Activated naive CD8-positive, alpha-beta T cell treated with anti-CD3 and anti-CD28 coated beads, Interleukin-2, amount 50 U/mL, for 24 hours (primary cell): ENCODE data around the gene LAMA4.

Source experiments
- ATAC-seq: fragments of 150-1000 bp; cut with Tn5 transposase; one replicate; pipeline ENCODE4 v1.10.0; 2021
- DNase-seq: peaks from one replicate; pipeline ENCODE4 v3.0.0; 2021
- H3K27ac Mint-ChIP-seq: one replicate; pipeline ENCODE4 v1.8.0; 2021; ENCODE audit warnings: mild to moderate bottlenecking, mixed read lengths
- H3K27me3 Mint-ChIP-seq: one replicate; pipeline ENCODE4 v1.8.0; 2021; ENCODE audit warnings: mixed read lengths
- H3K36me3 Mint-ChIP-seq: one replicate; pipeline ENCODE4 v1.8.0; 2021; ENCODE audit warnings: low read depth, mixed read lengths
- H3K4me1 Mint-ChIP-seq: one replicate; pipeline ENCODE4 v1.8.0; 2021; ENCODE audit warnings: mixed read lengths
- H3K4me3 Mint-ChIP-seq: one replicate; pipeline ENCODE4 v1.8.0; 2021; ENCODE audit warnings: mild to moderate bottlenecking, moderate library complexity, mixed read lengths
- H3K9me3 Mint-ChIP-seq: one replicate; pipeline ENCODE4 v1.8.0; 2021; ENCODE audit warnings: mixed read lengths

The LAMA4 gene

GRCh38 chr6:112266331-112266730 lies 12.0 kb upstream of the LAMA4 start:
- H3K4me1 Mint-ChIP-seq, result no peaks in the 10 kb centered on the region
- H3K4me3 Mint-ChIP-seq, result no peak overlapping the region
- no peaks in the 10 kb centered on the region for H3K27me3 Mint-ChIP-seq
- no peaks in the 10 kb centered on the region for H3K36me3 Mint-ChIP-seq
- DNase-seq (no peak), ATAC-seq (no peak)
- no peak overlapping the region for H3K27ac Mint-ChIP-seq
- H3K9me3 Mint-ChIP-seq, result no peaks in the 10 kb centered on the region

GRCh38 chr6:112259337-112259675 lies 4.9 kb upstream of the LAMA4 start:
- no peak overlapping the region for H3K27ac Mint-ChIP-seq
- no peak overlapping the region for H3K4me3 Mint-ChIP-seq
- H3K4me1 Mint-ChIP-seq, result peaks cover 3% of the 10 kb centered on the region
- no peaks in the 10 kb centered on the region for H3K9me3 Mint-ChIP-seq
- DNase-seq, result no peak
- peaks cover 16% of the 10 kb centered on the region for H3K27me3 Mint-ChIP-seq
- H3K36me3 Mint-ChIP-seq, result no peaks in the 10 kb centered on the region
- no peak for ATAC-seq

- no peaks in the 10 kb centered on the region for H3K9me3 Mint-ChIP-seq
- H3K27me3 Mint-ChIP-seq, result peaks cover 21% of the 10 kb centered on the region
- DNase-seq (no peak), ATAC-seq (no peak)
- peaks cover 4% of the 10 kb centered on the region for H3K4me1 Mint-ChIP-seq
- H3K27ac Mint-ChIP-seq, result no peak overlapping the region
- no peak overlapping the region for H3K4me3 Mint-ChIP-seq
- no peaks in the 10 kb centered on the region for H3K36me3 Mint-ChIP-seq
These were observed 4.4 kb upstream of the LAMA4 start for GRCh38 chr6:112258642-112259336.

GRCh38 chr6:112257178-112257855 lies 3.0 kb upstream of the LAMA4 start:
- H3K4me3 Mint-ChIP-seq, result no peak overlapping the region
- no peaks in the 10 kb centered on the region for H3K36me3 Mint-ChIP-seq
- ATAC-seq, result no peak
- peaks cover 30% of the 10 kb centered on the region for H3K27me3 Mint-ChIP-seq
- no peak for DNase-seq
- no peak overlapping the region for H3K27ac Mint-ChIP-seq
- H3K4me1 Mint-ChIP-seq, result peaks cover 9% of the 10 kb centered on the region
- H3K9me3 Mint-ChIP-seq, result no peaks in the 10 kb centered on the region

GRCh38 chr6:112254921-112255320 lies 554 bp upstream of the LAMA4 start:
- Mint-ChIP-seq H3K9me3 (no peaks in the 10 kb centered on the region), H3K36me3 (no peaks in the 10 kb centered on the region), H3K4me3 (peak overlapping the region; percentile 75), H3K27ac (no peak overlapping the region), H3K27me3 (peaks cover 40% of the 10 kb centered on the region), H3K4me1 (peaks cover 9% of the 10 kb centered on the region)
- DNase-seq, result no peak
- ATAC-seq, result no peak

GRCh38 chr6:112253498-112253840 lies 898 bp downstream of the LAMA4 start:
- H3K27ac Mint-ChIP-seq, result no peak overlapping the region
- H3K27me3 Mint-ChIP-seq, result peaks cover 46% of the 10 kb centered on the region
- peak; percentile 2 for DNase-seq
- no peaks in the 10 kb centered on the region for H3K36me3 Mint-ChIP-seq
- no peaks in the 10 kb centered on the region for H3K9me3 Mint-ChIP-seq
- peak overlapping the region; percentile 75 for H3K4me3 Mint-ChIP-seq
- peak; percentile 18 for ATAC-seq
- H3K4me1 Mint-ChIP-seq, result peaks cover 9% of the 10 kb centered on the region

GRCh38 chr6:112252571-112253497 lies 1.5 kb downstream of the LAMA4 start:
- DNase-seq, result no peak
- no peak overlapping the region for H3K4me3 Mint-ChIP-seq
- H3K4me1 Mint-ChIP-seq, result peaks cover 9% of the 10 kb centered on the region

GRCh38 chr6:112251171-112251875 lies 3.0 kb downstream of the LAMA4 start:
- H3K4me3 Mint-ChIP-seq, result no peak overlapping the region
- no peaks in the 10 kb centered on the region for H3K36me3 Mint-ChIP-seq
- H3K27ac Mint-ChIP-seq, result no peak overlapping the region
- peaks cover 49% of the 10 kb centered on the region for H3K27me3 Mint-ChIP-seq
- no peaks in the 10 kb centered on the region for H3K9me3 Mint-ChIP-seq
- DNase-seq (no peak), ATAC-seq (no peak)
- H3K4me1 Mint-ChIP-seq, result peaks cover 9% of the 10 kb centered on the region

More at GRCh38 chr6:112252571-112253497, 1.5 kb downstream of the LAMA4 start:
- ATAC-seq, result no peak
- no peaks in the 10 kb centered on the region for H3K36me3 Mint-ChIP-seq
- peaks cover 48% of the 10 kb centered on the region for H3K27me3 Mint-ChIP-seq
- no peaks in the 10 kb centered on the region for H3K9me3 Mint-ChIP-seq
- H3K27ac Mint-ChIP-seq, result no peak overlapping the region

GRCh38 chr6:112249489-112249888 lies 4.9 kb downstream of the LAMA4 start:
- H3K27me3 Mint-ChIP-seq, result peaks cover 41% of the 10 kb centered on the region
- no peaks in the 10 kb centered on the region for H3K36me3 Mint-ChIP-seq
- peaks cover 8% of the 10 kb centered on the region for H3K4me1 Mint-ChIP-seq
- ATAC-seq (no peak), DNase-seq (no peak)
- no peak overlapping the region for H3K27ac Mint-ChIP-seq
- no peaks in the 10 kb centered on the region for H3K9me3 Mint-ChIP-seq
- no peak overlapping the region for H3K4me3 Mint-ChIP-seq

GRCh38 chr6:112247275-112247674 lies 7.1 kb downstream of the LAMA4 start:
- H3K4me1 Mint-ChIP-seq, result peaks cover 2% of the 10 kb centered on the region
- no peaks in the 10 kb centered on the region for H3K9me3 Mint-ChIP-seq
- H3K27me3 Mint-ChIP-seq, result peaks cover 26% of the 10 kb centered on the region
- ATAC-seq, result no peak
- no peak overlapping the region for H3K27ac Mint-ChIP-seq
- H3K4me3 Mint-ChIP-seq, result no peak overlapping the region
- no peaks in the 10 kb centered on the region for H3K36me3 Mint-ChIP-seq
- DNase-seq, result no peak

GRCh38 chr6:112245511-112246203 lies 8.7 kb downstream of the LAMA4 start:
- no peak overlapping the region for H3K4me3 Mint-ChIP-seq
- peaks cover 10% of the 10 kb centered on the region for H3K4me1 Mint-ChIP-seq
- no peak overlapping the region for H3K27ac Mint-ChIP-seq
- no peaks in the 10 kb centered on the region for H3K9me3 Mint-ChIP-seq
- ATAC-seq (no peak), DNase-seq (no peak)
- peaks cover 20% of the 10 kb centered on the region for H3K27me3 Mint-ChIP-seq
- H3K36me3 Mint-ChIP-seq, result no peaks in the 10 kb centered on the region

- no peak for DNase-seq
- no peak for ATAC-seq
- H3K4me1 Mint-ChIP-seq, result peaks cover 10% of the 10 kb centered on the region
- H3K27ac Mint-ChIP-seq, result no peak overlapping the region
- no peaks in the 10 kb centered on the region for H3K9me3 Mint-ChIP-seq
- peaks cover 14% of the 10 kb centered on the region for H3K27me3 Mint-ChIP-seq
- H3K4me3 Mint-ChIP-seq, result no peak overlapping the region
- no peaks in the 10 kb centered on the region for H3K36me3 Mint-ChIP-seq
These were observed 10.2 kb downstream of the LAMA4 start for GRCh38 chr6:112243861-112244827.

- Mint-ChIP-seq H3K4me1 (peaks cover 10% of the 10 kb centered on the region), H3K36me3 (no peaks in the 10 kb centered on the region), H3K4me3 (no peak overlapping the region), H3K27me3 (peaks cover 16% of the 10 kb centered on the region), H3K9me3 (no peaks in the 10 kb centered on the region), H3K27ac (no peak overlapping the region)
- no peak for DNase-seq
- ATAC-seq, result no peak
These were observed 12.4 kb downstream of the LAMA4 start for GRCh38 chr6:112241820-112242429.
